ENCODE results near the gene IGFL4.
"Not testable (repeated sequence)": the region's sequence is repeated elsewhere in the genome, so short reads cannot be mapped to it uniquely, and the experiment has no call there.

The IGFL4 gene

GRCh38 chr19:46081928-46082727 is 41.3 kb upstream of the IGFL4 start:
- DNase-seq (ENCODE audit: low read depth) = peak; percentile 39
- in situ Hi-C loops (cut with HindIII; ENCODE audit: low sequenced_read_pairs) = no loop called here
- no peak overlapping the region for H3K4me3 ChIP-seq (ENCODE audit: low read depth, low read length)
- peak; percentile 62 for TF ChIP-seq CTCF (IDR thresholded peaks at IDR 0.05; ENCODE audit: low read depth, low read length, missing control alignments)

- TF ChIP-seq CTCF (IDR thresholded peaks at IDR 0.05; ENCODE audit: low read depth, low read length, missing control alignments) = no peak
- no peak overlapping the region for H3K4me3 ChIP-seq (ENCODE audit: low read depth, low read length)
- DNase-seq (ENCODE audit: low read depth) = peak; percentile 99
- in situ Hi-C loops (cut with HindIII; ENCODE audit: low sequenced_read_pairs) = no loop called here
These were observed 39.8 kb upstream of the IGFL4 start for GRCh38 chr19:46080561-46080960.

GRCh38 chr19:46079576-46079975 is 38.8 kb upstream of the IGFL4 start:
- no peak for DNase-seq (ENCODE audit: low read depth)
- no peak for TF ChIP-seq CTCF (IDR thresholded peaks at IDR 0.05; ENCODE audit: low read depth, low read length, missing control alignments)
- H3K4me3 ChIP-seq (ENCODE audit: low read depth, low read length) = no peak overlapping the region
- in situ Hi-C loops (cut with HindIII; ENCODE audit: low sequenced_read_pairs) = no loop called here

- peak; percentile 62 for TF ChIP-seq CTCF (IDR thresholded peaks at IDR 0.05; ENCODE audit: low read depth, low read length, missing control alignments)
- DNase-seq (ENCODE audit: low read depth) = peak; percentile 55
- in situ Hi-C loops (cut with HindIII; ENCODE audit: low sequenced_read_pairs); H3K4me3 ChIP-seq (ENCODE audit: low read depth, low read length): not testable (repeated sequence)
These were observed 38.0 kb upstream of the IGFL4 start for GRCh38 chr19:46078573-46079332.

GRCh38 chr19:46077815-46078167 is 37.0 kb upstream of the IGFL4 start:
- TF ChIP-seq CTCF (IDR thresholded peaks at IDR 0.05; ENCODE audit: low read depth, low read length, missing control alignments) = no peak
- DNase-seq (ENCODE audit: low read depth) = no peak
- no peak overlapping the region for H3K4me3 ChIP-seq (ENCODE audit: low read depth, low read length)
- in situ Hi-C loops (cut with HindIII; ENCODE audit: low sequenced_read_pairs) = no loop called here

GRCh38 chr19:46076951-46077814 is 36.4 kb upstream of the IGFL4 start:
- H3K4me3 ChIP-seq (ENCODE audit: low read depth, low read length) = peak overlapping the region; percentile 34
- TF ChIP-seq CTCF (IDR thresholded peaks at IDR 0.05; ENCODE audit: low read depth, low read length, missing control alignments) = peak; percentile 100
- DNase-seq (ENCODE audit: low read depth) = peak; percentile 74
- in situ Hi-C loops (cut with HindIII; ENCODE audit: low sequenced_read_pairs) = no loop called here
